Left renal cortex interstitium (tissue), 4 donors: ENCODE data around the gene S1PR1. TPM values are rescaled to one million over a fixed set of nuclear protein-coding genes. Genes with fewer than 3 reads are reported as not detected.
"Not testable (repeated sequence)": the region's sequence is repeated elsewhere in the genome, so short reads cannot be mapped to it uniquely, and the experiment has no call there.

Experiments
- DNase-seq, 4 donors: peaks; one replicate each; pipeline ENCODE4 v3.0.0-alpha.2; 2013; ENCODE audit warnings: low read depth in 4 of 4, low spot score in 2 of 4, missing footprints in 1 of 4
- polyA plus RNA-seq, 4 donors: library from polyadenylated mRNA; unstranded; fragments of 120-200 nt; gene quantifications; one replicate each; pipeline ENCODE4 v1.2.1, GENCODE V29; 2013; ENCODE audit not compliant: insufficient read length in 4 of 4

The S1PR1 gene
- 10 to 100 TPM; 17.8 to 22.0 (median 20.4) TPM for polyA plus RNA-seq

- peak in 2 of 4 donors; percentile 55 to 65 for DNase-seq
Measured at GRCh38 chr1:101236516-101237228, at the start of gene S1PR1. TSS of gene S1PR1 (plus strand) at chr1:101237019. CDS start at chr1:101238985, 1,966 bp downstream.

GRCh38 chr1:101187297-101187696 is 49.5 kb upstream of the S1PR1 start:
- DNase-seq = no peak

GRCh38 chr1:101188331-101188730 is 48.5 kb upstream of the S1PR1 start:
- DNase-seq = no peak

- DNase-seq = not testable (repeated sequence)
Measured at GRCh38 chr1:101188968-101189367, 47.9 kb upstream of the S1PR1 start.

- no peak for DNase-seq
Measured at GRCh38 chr1:101190441-101190840, 46.4 kb upstream of the S1PR1 start.

- DNase-seq = no peak
Measured at GRCh38 chr1:101191049-101191448, 45.8 kb upstream of the S1PR1 start.

GRCh38 chr1:101193733-101194169 is 43.1 kb upstream of the S1PR1 start:
- DNase-seq = no peak

- no peak for DNase-seq
Measured at GRCh38 chr1:101194746-101195145, 42.1 kb upstream of the S1PR1 start.

- DNase-seq = no peak
Measured at GRCh38 chr1:101196668-101197067, 40.2 kb upstream of the S1PR1 start.

- no peak for DNase-seq
Measured at GRCh38 chr1:101198842-101199636, 37.8 kb upstream of the S1PR1 start.

- DNase-seq = no peak
Measured at GRCh38 chr1:101199637-101199982, 37.2 kb upstream of the S1PR1 start.

- no peak for DNase-seq
Measured at GRCh38 chr1:101200513-101200912, 36.3 kb upstream of the S1PR1 start.

- DNase-seq = peak in 1 of 4 donors; percentile 3
Measured at GRCh38 chr1:101203820-101204540, 32.8 kb upstream of the S1PR1 start.

- DNase-seq = no peak
Measured at GRCh38 chr1:101205457-101205856, 31.4 kb upstream of the S1PR1 start.

- not testable (repeated sequence) for DNase-seq
Measured at GRCh38 chr1:101206139-101206538, 30.7 kb upstream of the S1PR1 start.

- DNase-seq = not testable (repeated sequence)
Measured at GRCh38 chr1:101207271-101207670, 29.5 kb upstream of the S1PR1 start.

GRCh38 chr1:101207891-101208290 is 28.9 kb upstream of the S1PR1 start:
- no peak for DNase-seq

- no peak for DNase-seq
Measured at GRCh38 chr1:101215363-101216011, 21.3 kb upstream of the S1PR1 start.

GRCh38 chr1:101216623-101217022 is 20.2 kb upstream of the S1PR1 start:
- DNase-seq = peak in 1 of 4 donors; percentile 31

GRCh38 chr1:101217148-101217547 is 19.7 kb upstream of the S1PR1 start:
- no peak for DNase-seq

GRCh38 chr1:101218968-101219367 is 17.9 kb upstream of the S1PR1 start:
- not testable (repeated sequence) for DNase-seq
